Lung (tissue), 12 donors: ENCODE measurements around the gene MED13L. TPM values are rescaled to one million over a fixed set of nuclear protein-coding genes. Genes with fewer than 3 reads are reported as not detected.

Experiments
- ATAC-seq: fragments of 200-7000 bp; cut with Tn5 transposase; one replicate; pipeline ENCODE4 v1.9.1; 2020; ENCODE audit warnings: moderate number of reproducible peaks; ENCODE audit not compliant: insufficient read depth, low FRiP score
- DNase-seq, 3 donors: peaks; one replicate each; pipeline ENCODE4 v3.0.0-alpha.2; 2013 to 2017
- H3K27ac ChIP-seq, 2 donors: one replicate each; pipeline ENCODE4 v1.5.1; 2013; ENCODE audit warnings: mild to moderate bottlenecking in 2 of 2, moderate library complexity in 2 of 2, control low read depth in 1 of 2, inconsistent platforms in 1 of 2, low read depth in 1 of 2, low read length in 1 of 2
- H3K27me3 ChIP-seq, 3 donors: one replicate each; pipeline ENCODE4 v1.5.1; 2013; ENCODE audit warnings: low read length in 2 of 3; ENCODE audit not compliant: control insufficient read depth in 3 of 3, insufficient read depth in 3 of 3
- H3K36me3 ChIP-seq, 4 donors: one replicate each; pipeline ENCODE4 v1.5.1; 2013; ENCODE audit warnings: low read length in 4 of 4, mild to moderate bottlenecking in 1 of 4, moderate library complexity in 1 of 4; ENCODE audit not compliant: control insufficient read depth in 4 of 4, insufficient read depth in 4 of 4
- H3K4me1 ChIP-seq, 5 donors: one replicate each; pipeline ENCODE4 v1.5.1; 2013; ENCODE audit warnings: low read length in 5 of 5, mild to moderate bottlenecking in 2 of 5, moderate library complexity in 1 of 5; ENCODE audit not compliant: control insufficient read depth in 5 of 5, insufficient read depth in 5 of 5
- H3K4me3 ChIP-seq: one replicate; pipeline ENCODE4 v1.5.1; 2013; ENCODE audit warnings: mild to moderate bottlenecking, control low read depth, moderate library complexity
- H3K9ac ChIP-seq, 2 donors: one replicate each; pipeline ENCODE4 v1.5.1; 2013; ENCODE audit warnings: low read length in 2 of 2, control low read depth in 1 of 2; ENCODE audit not compliant: insufficient read depth in 1 of 2
- H3K9me3 ChIP-seq, 4 donors: one replicate each; pipeline ENCODE4 v1.5.1; 2013; ENCODE audit warnings: low read length in 3 of 4, mild to moderate bottlenecking in 1 of 4, moderate library complexity in 1 of 4; ENCODE audit not compliant: control insufficient read depth in 4 of 4, insufficient read depth in 3 of 4
- CTCF ChIP-seq: IDR thresholded peaks from 2 replicates; pipeline ENCODE4 v1.5.1; 2012; ENCODE audit warnings: mild to moderate bottlenecking; ENCODE audit errors: control extremely low read depth, extremely low read depth
- WGBS, 2 donors: extraction: QIAGEN DNeasy Blood & Tissue Kit; methylation state at CpG; one replicate each; pipeline ENCODE4 v1.1.7; 2013; 5-methylcytosine and 5-hydroxymethylcytosine counted together
- polyA plus RNA-seq, 2 donors: library from polyadenylated mRNA; stranded (reverse); fragments of 200-250 nt; gene quantifications; one replicate each; pipeline ENCODE4 v1.2.1, GENCODE V29; 2013
- total RNA-seq, 2 donors: library from RNA; depleted of rRNA in 1 of 2; stranded (reverse); fragments of >200 nt in 1 of 2; gene quantifications; one replicate each; pipeline ENCODE4 v1.2.1, GENCODE V29; 2014 to 2021
- donor health status: control.
- donor health status: control.
- donor health status: Bipolar disorder and iron deficiency.
- donor health status: healthy.
- donor health status: DM: yes; HTN: yes; CAD: no.

The MED13L gene
- total and polyA plus RNA-seq, 4 donors: 18.2 to 329 (median 71.4) TPM

- H3K9me3 ChIP-seq: no peaks in the 10 kb centered on the region
- peaks cover 5 to 24% (median 10%) of the 10 kb centered on the region in 5 donors for H3K4me1 ChIP-seq
- 73 to 88% methylated on average over 10 of the region's 10 CpGs for WGBS, 2 donors
- no peak overlapping the region for H3K9ac ChIP-seq
- no peak overlapping the region for H3K27ac ChIP-seq
- H3K4me3 ChIP-seq: no peak overlapping the region
- no peak for DNase-seq
- ATAC-seq: no peak
- no peak for TF ChIP-seq CTCF
- no peaks in the 10 kb centered on the region for H3K36me3 ChIP-seq
- H3K27me3 ChIP-seq: no peaks in the 10 kb centered on the region
Measured at GRCh38 chr12:116323406-116324386, 46.2 kb upstream of the MED13L start.

- Histone ChIP-seq H3K27ac (no peak overlapping the region), H3K4me3 (no peak overlapping the region), H3K4me1 (peaks cover 6 to 32% (median 10%) of the 10 kb centered on the region in 5 donors), H3K36me3 (no peaks in the 10 kb centered on the region), H3K9ac (no peak overlapping the region), H3K27me3 (no peaks in the 10 kb centered on the region), H3K9me3 (no peaks in the 10 kb centered on the region)
- no peak for ATAC-seq
- DNase-seq: no peak
- TF ChIP-seq CTCF: no peak
- 87 to 97% methylated on average over 6 of the region's 6 CpGs for WGBS, 2 donors
Measured at GRCh38 chr12:116321913-116322312, 44.4 kb upstream of the MED13L start.

- no peak for ATAC-seq
- no peaks in the 10 kb centered on the region for H3K9me3 ChIP-seq
- no peak overlapping the region for H3K9ac ChIP-seq
- H3K27ac ChIP-seq: peak overlapping the region in 1 of 2 donors; percentile 74
- H3K4me1 ChIP-seq: peaks cover 6 to 32% (median 10%) of the 10 kb centered on the region in 5 donors
- WGBS, 2 donors: 65 to 73% methylated on average over 2 of the region's 2 CpGs
- H3K36me3 ChIP-seq: no peaks in the 10 kb centered on the region
- H3K27me3 ChIP-seq: no peaks in the 10 kb centered on the region
- no peak overlapping the region for H3K4me3 ChIP-seq
- peak in 1 of 3 donors; percentile 56 for DNase-seq
- TF ChIP-seq CTCF: no peak
Measured at GRCh38 chr12:116320791-116321217, 43.3 kb upstream of the MED13L start.
